Measurements from ENCODE around the gene UGT8.
A peak's percentile ranks its signal among the peaks of the same experiment; 100 is the strongest.
"Not testable (repeated sequence)": the region's sequence is repeated elsewhere in the genome, so short reads cannot be mapped to it uniquely, and the experiment has no call there.

UGT8 gene

GRCh38 chr4:114607056-114607455 is 8.4 kb downstream of the UGT8 start:
- DNase-seq, result no peak

DNA sequence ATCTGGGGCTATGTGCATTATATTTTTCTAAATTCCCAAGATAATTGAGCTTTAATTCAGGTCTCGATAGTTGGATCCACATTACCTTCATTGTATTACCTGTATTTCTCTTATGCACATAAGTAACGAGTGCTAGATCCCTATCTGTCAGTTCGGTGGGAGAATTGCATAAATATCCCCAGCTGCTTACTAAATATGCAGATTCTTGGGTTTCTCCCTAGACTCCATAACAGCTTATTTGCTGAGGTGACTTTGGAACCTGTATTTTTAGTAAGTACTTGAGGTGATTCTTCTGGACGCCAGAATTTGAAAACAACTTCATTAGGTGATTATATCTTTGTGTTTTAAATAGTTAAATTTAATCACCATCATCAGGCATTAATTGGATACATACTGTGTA is 15.0 kb downstream of the UGT8 start:
- DNase-seq, result no peak

DNA sequence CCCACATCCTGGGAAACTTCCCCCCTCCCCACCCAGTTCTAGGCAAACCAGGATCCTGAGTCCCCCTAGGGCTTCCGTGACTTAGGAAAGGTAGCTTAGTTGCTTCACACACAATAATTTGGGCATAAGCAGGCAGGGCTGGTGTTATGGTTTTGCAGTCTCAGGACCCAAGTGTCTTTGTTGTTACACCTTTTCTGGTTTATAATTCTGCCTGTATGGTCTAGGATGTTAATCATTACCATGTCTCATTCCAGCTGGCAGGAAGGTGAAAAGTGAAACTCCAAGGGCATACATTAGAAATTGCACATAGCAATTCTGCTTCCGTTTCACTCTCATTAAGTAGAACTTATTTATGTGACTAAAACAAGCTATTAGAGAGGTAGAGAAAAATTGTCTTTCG is 16.8 kb downstream of the UGT8 start:
- no peak for DNase-seq

- DNase-seq, result not testable (repeated sequence)
Observed at GRCh38 chr4:114616036-114616435, 17.4 kb downstream of the UGT8 start.

DNA sequence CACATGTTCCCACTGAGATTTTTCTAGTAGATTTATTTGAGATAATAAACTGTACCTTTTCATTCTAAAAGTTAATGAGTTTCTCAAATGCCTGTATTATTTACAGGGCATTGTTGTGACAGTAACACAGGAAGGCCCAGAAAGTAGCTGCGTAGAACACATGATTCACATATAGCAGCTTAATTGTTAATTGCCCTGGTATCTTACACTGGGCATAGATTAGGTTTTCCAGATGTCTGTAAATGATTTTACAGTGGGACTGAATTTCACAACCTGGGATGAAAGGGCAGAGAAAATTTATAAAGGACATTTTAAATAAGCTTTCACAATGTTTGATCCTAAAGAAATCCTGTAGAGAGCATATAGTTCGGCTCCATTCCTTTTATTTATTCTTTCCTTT is 27.6 kb downstream of the UGT8 start:
- DNase-seq, result no peak

DNA sequence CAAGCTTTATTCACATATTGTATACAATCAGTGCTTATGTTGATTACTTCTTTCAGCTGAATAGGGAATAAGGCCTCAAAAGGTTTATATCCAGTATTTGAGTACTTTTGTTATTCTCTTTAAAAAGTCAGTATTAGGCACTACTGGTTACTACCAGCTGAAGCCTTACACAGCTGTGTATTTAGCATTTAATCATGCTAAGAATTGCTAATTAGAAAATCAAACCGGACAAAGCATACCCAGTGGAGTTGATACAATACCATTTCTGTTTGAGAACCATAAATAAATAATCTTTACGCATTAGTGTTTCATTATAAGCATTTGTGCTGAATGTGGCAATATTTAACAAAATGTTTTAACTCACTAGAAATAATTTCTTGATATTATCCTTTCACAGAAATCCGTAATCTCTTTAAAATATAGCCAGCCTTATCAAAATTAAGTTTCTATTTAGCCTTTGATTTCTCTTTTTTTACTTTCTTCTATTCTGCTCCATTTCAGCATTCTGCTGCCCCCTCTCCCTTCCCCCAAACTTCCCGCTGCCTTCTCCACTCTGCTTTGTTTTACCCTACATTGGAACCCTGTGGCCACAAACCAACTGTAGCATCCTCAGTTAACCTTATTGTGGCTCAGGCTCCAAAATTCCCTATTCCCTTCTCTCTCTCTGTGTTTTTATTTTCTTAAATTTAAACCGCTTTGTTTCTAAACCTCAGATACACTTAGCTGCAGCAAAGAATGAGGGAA is 37.8 kb downstream of the UGT8 start:
- no peak for DNase-seq

- DNase-seq, result peak; percentile 18
Observed at GRCh38 chr4:114642173-114642780, 43.7 kb downstream of the UGT8 start.

GRCh38 chr4:114649908-114650307 is 51.3 kb downstream of the UGT8 start:
- no peak for DNase-seq

DNA sequence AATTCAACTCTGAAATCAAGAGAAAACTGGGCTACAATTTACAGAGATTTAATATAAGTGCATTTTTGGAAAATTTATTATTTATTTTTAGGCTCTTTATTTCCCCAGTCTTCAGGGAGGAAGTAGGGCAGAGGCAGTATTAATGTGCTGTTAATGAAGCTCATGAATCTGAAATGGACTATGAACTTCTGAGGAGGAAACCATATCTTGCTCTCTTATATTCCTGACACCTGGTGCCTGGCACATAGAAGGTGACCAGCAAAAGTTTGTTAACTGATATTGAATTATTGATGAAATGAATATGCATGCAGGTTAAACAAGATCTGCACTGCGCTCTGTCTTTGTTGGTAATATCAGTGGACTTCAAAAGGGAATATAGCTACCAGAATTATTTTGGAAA is 55.1 kb downstream of the UGT8 start:
- no peak for DNase-seq

GRCh38 chr4:114654592-114654991 is 56.0 kb downstream of the UGT8 start:
- DNase-seq, result no peak

- no peak for DNase-seq
Observed at GRCh38 chr4:114658179-114658578, 59.6 kb downstream of the UGT8 start.

GRCh38 chr4:114658776-114659175 is 60.2 kb downstream of the UGT8 start:
- DNase-seq, result no peak

DNA sequence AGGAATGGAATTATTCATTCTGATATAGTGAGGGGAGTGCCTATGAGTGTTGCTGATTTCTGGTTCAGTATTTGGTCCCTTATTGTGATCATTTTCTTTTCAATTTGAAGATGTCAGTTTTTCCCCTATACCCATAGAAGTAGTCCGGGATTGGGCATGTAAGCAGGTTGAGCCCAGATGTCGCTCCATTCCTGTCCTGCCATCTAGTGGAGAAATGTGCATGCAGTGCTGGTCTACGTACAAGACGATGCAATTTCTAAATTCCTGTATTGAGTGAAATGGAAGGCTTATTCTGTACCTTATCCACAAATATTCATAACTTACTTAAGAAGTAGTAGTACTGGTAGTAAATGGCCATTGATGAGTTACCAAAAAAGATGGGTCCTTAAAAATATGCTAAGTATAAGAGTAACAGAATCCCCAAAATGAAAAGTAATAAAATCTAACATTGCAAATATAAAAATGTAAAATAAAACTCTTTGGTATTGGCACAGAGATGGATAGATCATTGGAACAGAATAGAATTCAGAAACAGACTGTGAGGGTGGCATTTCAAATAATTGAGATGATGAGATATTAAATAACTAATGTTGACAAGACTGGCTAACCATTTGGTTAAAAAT is 60.9 kb downstream of the UGT8 start:
- DNase-seq, result peak; percentile 14

DNA sequence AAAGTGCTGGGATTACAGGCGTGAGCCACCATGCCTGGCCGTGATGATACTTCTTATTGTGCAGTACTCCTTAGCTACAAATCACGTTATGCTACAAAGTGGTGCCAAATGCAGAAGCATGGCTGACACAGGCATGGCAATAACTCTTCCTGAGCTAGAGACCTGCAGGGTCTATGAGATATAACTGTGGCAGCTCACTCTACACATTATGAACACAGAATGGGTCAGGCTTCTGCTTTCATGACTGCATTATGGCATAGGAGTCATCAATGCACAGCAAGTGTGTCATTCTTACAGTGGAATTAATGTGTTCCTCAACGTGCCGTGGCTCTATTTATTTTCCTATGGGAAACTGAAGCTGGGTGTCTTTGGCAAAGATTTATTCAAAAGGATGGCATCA is 64.5 kb downstream of the UGT8 start:
- DNase-seq, result no peak

- no peak for DNase-seq
Observed at GRCh38 chr4:114668577-114668976, 70.0 kb downstream of the UGT8 start.

- DNase-seq, result not testable (repeated sequence)
Observed at GRCh38 chr4:114670733-114671132, 72.1 kb downstream of the UGT8 start.

DNA sequence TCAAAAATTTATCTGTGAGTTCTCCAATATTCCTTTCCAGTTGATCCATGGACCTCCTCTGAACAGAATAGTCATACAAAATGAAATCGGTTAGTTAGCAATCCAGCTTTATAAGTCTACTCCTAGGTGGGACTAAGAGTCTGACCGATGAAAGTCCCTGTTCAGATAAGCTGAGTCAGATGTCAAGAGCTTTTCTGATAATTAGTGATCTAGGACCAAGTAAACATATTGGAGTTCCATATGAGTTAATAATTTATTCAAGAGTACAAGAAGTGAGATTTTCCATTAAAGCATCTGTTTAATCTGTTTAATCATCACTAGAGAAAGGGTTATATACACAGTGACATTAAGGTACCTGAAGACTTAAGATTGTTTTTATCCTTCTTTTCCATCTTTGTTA is 74.7 kb downstream of the UGT8 start:
- no peak for DNase-seq

DNA sequence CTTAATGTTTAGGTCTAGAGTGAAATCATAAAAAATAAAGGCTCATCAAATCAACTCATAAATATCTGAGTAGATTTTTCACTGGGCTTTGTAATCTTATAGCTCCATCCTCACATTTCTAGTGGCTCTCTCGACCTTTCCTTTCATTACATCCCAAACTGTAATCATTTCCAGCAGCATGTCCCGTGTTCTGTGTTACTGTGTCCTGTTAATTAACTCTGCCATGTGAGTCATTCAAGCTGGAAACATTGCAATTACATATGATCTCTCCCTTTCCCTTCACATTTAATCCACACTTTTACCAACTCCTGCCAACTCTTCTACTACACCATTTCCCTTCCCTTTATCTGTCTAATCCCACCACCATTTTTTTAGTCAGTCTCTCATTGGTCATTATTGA is 75.5 kb downstream of the UGT8 start:
- DNase-seq, result no peak

DNA sequence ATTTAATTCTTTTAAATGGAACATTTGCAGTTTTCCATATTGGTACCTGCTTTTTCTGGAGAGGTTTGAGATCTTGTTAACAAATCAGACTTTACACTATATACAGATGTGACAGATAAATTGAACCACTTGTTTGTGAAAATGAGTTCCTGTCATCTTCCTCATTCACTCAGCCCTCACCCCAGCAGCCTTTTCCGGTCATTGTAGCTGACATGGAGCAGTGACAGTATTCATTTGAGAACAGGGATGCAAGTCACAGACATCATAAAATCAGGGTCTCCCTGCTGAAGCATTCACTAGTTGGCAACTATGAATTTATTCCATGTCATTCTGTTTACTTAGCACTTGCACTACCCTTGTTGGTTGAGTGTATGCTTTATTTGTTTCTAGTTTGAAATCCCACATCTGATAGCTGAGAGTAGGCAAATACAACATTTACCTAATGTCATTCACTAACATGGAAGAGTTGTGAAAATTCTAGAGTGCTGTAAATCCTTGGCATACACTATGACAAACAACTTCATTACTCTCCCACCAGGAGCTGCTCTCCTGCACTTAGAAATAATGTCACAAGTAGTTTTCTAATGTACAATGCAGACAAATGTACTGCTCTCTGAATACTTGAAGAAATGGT is 78.9 kb downstream of the UGT8 start:
- DNase-seq, result no peak

DNA sequence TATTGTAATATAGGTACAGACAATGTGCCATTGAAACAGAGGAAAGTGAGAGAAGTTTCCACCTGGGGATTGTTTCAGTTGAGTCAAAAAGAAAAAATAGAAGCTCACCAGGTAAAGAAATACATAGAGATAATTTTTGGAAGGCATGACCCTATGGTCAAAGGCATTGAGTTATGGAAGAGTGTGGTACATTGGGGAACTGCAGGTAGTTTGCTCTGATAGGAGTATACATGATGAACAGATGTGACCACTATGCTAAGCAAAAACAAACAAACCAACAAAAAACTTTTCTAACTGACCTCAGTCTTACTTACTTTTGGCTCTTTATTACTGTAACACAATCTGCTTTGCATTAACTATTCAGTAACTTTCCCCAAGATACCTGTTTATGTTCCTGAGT is 85.9 kb downstream of the UGT8 start:
- no peak for DNase-seq

GRCh38 chr4:114688059-114688458 is 89.5 kb downstream of the UGT8 start:
- no peak for DNase-seq

DNA sequence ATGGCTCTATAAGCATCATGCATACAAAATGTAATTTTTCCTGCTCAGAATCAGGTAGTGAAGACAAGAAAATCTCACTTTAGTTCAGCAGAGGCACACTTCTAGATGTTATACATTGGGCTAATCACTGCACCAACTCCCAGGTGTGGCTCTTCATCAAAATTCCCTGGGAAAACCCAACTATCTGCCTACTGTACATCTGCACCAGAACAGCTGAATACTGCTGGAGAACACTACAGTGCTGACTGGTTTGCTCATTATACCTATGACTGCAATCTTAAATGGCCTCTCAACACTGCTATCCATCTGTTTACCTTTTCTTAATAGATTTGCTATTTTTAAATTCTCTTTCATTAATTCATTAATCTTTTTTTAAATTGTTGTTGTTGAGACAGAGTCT is 92.0 kb downstream of the UGT8 start:
- DNase-seq, result no peak

GRCh38 chr4:114691865-114692264 is 93.3 kb downstream of the UGT8 start:
- no peak for DNase-seq

DNA sequence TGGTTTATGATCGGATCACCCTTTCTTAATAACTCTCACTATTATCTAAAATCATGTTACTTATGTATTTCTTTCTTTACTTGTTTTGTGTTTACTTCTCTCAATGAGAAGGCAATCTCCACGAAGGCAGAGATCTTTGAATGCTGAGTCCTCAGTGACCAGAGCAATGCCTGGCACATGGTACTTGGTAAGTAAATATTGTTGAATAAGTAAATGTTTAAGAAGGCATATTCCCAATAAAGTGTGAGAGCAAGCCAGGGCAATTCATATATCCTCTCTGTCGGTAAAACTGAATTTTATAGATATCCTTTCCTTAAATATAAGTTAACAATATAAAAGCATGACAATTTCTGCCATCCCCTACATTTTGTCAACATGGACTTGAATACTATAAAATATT is 94.4 kb downstream of the UGT8 start:
- no peak for DNase-seq
